ENCODE data around the gene ANKFY1.

DNA sequence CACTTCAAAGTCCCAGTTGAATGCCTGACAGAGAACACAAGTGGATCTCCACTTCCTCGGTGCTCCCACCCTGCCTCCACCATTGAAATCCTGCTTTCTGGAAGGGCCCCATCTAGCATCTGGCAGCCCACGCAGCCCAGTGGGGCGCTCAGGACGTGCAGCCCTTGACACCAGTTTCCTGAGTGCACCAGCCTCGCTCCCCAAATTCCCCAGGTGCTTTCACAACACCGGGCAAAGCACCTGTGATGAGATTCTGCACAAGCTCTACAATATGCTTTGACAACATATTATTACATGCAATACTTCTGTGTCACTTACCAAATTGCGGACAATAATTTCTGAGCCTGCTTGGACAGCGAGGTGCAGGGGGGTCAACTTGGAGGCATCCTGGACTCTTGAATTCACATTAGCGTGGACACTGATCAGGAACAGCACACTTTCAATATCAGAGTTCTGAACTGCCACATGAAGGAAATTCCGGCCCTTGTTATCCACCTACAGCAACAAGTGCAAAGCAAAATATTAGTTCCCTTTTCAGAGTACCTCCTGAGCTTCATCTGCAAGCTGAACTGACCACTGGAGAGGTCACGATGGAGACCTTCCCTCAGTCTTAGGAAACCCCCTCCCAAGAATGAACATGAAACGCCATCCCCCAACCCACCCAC is 86.8 kb downstream of the ANKFY1 start:
- TF ChIP-seq, protein P1, sequence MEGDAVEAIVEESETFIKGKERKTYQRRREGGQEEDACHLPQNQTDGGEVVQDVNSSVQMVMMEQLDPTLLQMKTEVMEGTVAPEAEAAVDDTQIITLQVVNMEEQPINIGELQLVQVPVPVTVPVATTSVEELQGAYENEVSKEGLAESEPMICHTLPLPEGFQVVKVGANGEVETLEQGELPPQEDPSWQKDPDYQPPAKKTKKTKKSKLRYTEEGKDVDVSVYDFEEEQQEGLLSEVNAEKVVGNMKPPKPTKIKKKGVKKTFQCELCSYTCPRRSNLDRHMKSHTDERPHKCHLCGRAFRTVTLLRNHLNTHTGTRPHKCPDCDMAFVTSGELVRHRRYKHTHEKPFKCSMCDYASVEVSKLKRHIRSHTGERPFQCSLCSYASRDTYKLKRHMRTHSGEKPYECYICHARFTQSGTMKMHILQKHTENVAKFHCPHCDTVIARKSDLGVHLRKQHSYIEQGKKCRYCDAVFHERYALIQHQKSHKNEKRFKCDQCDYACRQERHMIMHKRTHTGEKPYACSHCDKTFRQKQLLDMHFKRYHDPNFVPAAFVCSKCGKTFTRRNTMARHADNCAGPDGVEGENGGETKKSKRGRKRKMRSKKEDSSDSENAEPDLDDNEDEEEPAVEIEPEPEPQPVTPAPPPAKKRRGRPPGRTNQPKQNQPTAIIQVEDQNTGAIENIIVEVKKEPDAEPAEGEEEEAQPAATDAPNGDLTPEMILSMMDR (IDR thresholded peaks at IDR 0.05), result no peak
- TF ChIP-seq POLR2A (IDR thresholded peaks at IDR 0.05) (no peak), EP300 (IDR thresholded peaks at IDR 0.05) (no peak)
